Measurements from ENCODE around the gene C13orf42. TPM values are rescaled to one million over a fixed set of nuclear protein-coding genes. Genes with fewer than 3 reads are reported as not detected.

C13orf42 gene
- polyA plus RNA-seq, 1 donor from 2014 or later, result not detected

Other genes with a start within 250 kb of the C13orf42 start
- 25.2 and 33.2 TPM in 2 replicates for gene RNASEH2B, start 201.5 kb downstream of the C13orf42 start, polyA plus RNA-seq
- 3.0 and 4.7 TPM in 2 replicates for gene FAM124A, start 111.1 kb upstream of the C13orf42 start, polyA plus RNA-seq
- not detected in 2 replicates for gene SERPINE3, start 228.4 kb upstream of the C13orf42 start, polyA plus RNA-seq